H9 (cell line): ENCODE measurements around the gene CADM4. TPM values are rescaled to one million over a fixed set of nuclear protein-coding genes. Genes with fewer than 3 reads are reported as not detected.
A peak's percentile ranks its signal among the peaks of the same experiment; 100 is the strongest.

Experiments used
- DNase-seq: peaks from one replicate; pipeline ENCODE4 v3.0.0-alpha.2; 2017
- H2AFZ ChIP-seq: one replicate; pipeline ENCODE4 v1.6.1; 2013; ENCODE audit warnings: mild to moderate bottlenecking, low read length, control low read depth, moderate library complexity
- H2AK5ac ChIP-seq: 2 replicates; pipeline ENCODE4 v1.6.1; 2013; ENCODE audit warnings: low read length, control low read depth, mixed read lengths; ENCODE audit not compliant: insufficient read length
- H2BK120ac ChIP-seq: one replicate; pipeline ENCODE4 v1.6.1; 2013; ENCODE audit warnings: low read depth, mild to moderate bottlenecking, low read length, control low read depth, inconsistent platforms; ENCODE audit not compliant: poor library complexity, severe bottlenecking
- H2BK12ac ChIP-seq: 2 replicates; pipeline ENCODE4 v1.6.1; 2013; ENCODE audit warnings: low read length, control low read depth, mixed read lengths, low read depth; ENCODE audit not compliant: insufficient read length
- H2BK15ac ChIP-seq: 2 replicates; pipeline ENCODE4 v1.6.1; 2013; ENCODE audit warnings: low read depth, low read length, control low read depth
- H2BK20ac ChIP-seq: one replicate; pipeline ENCODE4 v1.6.1; 2013; ENCODE audit warnings: low read depth, mild to moderate bottlenecking, low read length, control low read depth, inconsistent platforms; ENCODE audit not compliant: poor library complexity, severe bottlenecking
- H2BK5ac ChIP-seq: 2 replicates; pipeline ENCODE4 v1.6.1; 2013; ENCODE audit warnings: low read length, control low read depth, mixed read lengths; ENCODE audit not compliant: insufficient read length
- H3K14ac ChIP-seq: 2 replicates; pipeline ENCODE4 v1.6.1; 2013; ENCODE audit warnings: low read length, control low read depth; ENCODE audit not compliant: insufficient read depth
- H3K18ac ChIP-seq: 2 replicates; pipeline ENCODE4 v1.6.1; 2013; ENCODE audit warnings: low read depth, mild to moderate bottlenecking, mixed read lengths, low read length, control low read depth; ENCODE audit not compliant: insufficient read length
- H3K23ac ChIP-seq: 2 replicates; pipeline ENCODE4 v1.6.1; 2013; ENCODE audit warnings: low read length, control low read depth, mixed read lengths, low read depth; ENCODE audit not compliant: insufficient read length
- H3K23me2 ChIP-seq: 2 replicates; pipeline ENCODE4 v1.6.1; 2013; ENCODE audit warnings: low read depth, mild to moderate bottlenecking, mixed read lengths, low read length, control low read depth; ENCODE audit not compliant: insufficient read length, poor library complexity, severe bottlenecking
- H3K27ac ChIP-seq: 2 replicates; pipeline ENCODE4 v1.5.1; 2013; ENCODE audit warnings: low read length, control low read depth, mixed read lengths, low read depth; ENCODE audit not compliant: insufficient read length
- H3K27me3 ChIP-seq: 2 replicates; pipeline ENCODE4 v1.6.1; 2013; ENCODE audit warnings: low read length, control low read depth, inconsistent platforms; ENCODE audit not compliant: insufficient read depth
- H3K4ac ChIP-seq: 2 replicates; pipeline ENCODE4 v1.6.1; 2013; ENCODE audit warnings: low read depth, mild to moderate bottlenecking, control low read depth, inconsistent platforms, low read length, moderate library complexity
- H3K4me1 ChIP-seq: 2 replicates; pipeline ENCODE4 v1.6.1; 2013; ENCODE audit warnings: low read length, control low read depth, inconsistent platforms; ENCODE audit not compliant: insufficient read depth
- H3K4me2 ChIP-seq: 2 replicates; pipeline ENCODE4 v1.6.1; 2013; ENCODE audit warnings: low read length, control low read depth, mixed read lengths; ENCODE audit not compliant: insufficient read length, insufficient read depth
- H3K56ac ChIP-seq: 2 replicates; pipeline ENCODE4 v1.6.1; 2013; ENCODE audit warnings: low read depth, mild to moderate bottlenecking, mixed read lengths, low read length, control low read depth; ENCODE audit not compliant: insufficient read length
- H3K79me1 ChIP-seq: 2 replicates; pipeline ENCODE4 v1.6.1; 2013; ENCODE audit warnings: low read depth, mild to moderate bottlenecking, moderate library complexity, low read length, control low read depth, inconsistent platforms; ENCODE audit not compliant: insufficient read depth, poor library complexity, severe bottlenecking
- H3K79me2 ChIP-seq: 2 replicates; pipeline ENCODE4 v1.6.1; 2013; ENCODE audit warnings: low read length, control low read depth, inconsistent platforms; ENCODE audit not compliant: insufficient read depth
- H3K9ac ChIP-seq: 2 replicates; pipeline ENCODE4 v1.6.1; 2013; ENCODE audit warnings: low read length, control low read depth, mixed read lengths; ENCODE audit not compliant: insufficient read length; ENCODE audit errors: extremely low read depth
- H3K9me3 ChIP-seq: one replicate; pipeline ENCODE4 v1.6.1; 2013; ENCODE audit warnings: low read depth, low read length, inconsistent platforms; ENCODE audit not compliant: control insufficient read depth
- H3T11ph ChIP-seq: one replicate; pipeline ENCODE4 v1.6.1; 2013; ENCODE audit warnings: mild to moderate bottlenecking, low read length, control low read depth, inconsistent platforms
- H4K20me1 ChIP-seq: one replicate; pipeline ENCODE4 v1.6.1; 2013; ENCODE audit not compliant: control insufficient read depth, insufficient read length, insufficient read depth
- H4K5ac ChIP-seq: 2 replicates; pipeline ENCODE4 v1.6.1; 2013; ENCODE audit warnings: low read depth, mild to moderate bottlenecking, mixed read lengths, low read length, control low read depth; ENCODE audit not compliant: insufficient read length
- H4K8ac ChIP-seq: replicated peaks from 2 replicates; pipeline ENCODE4 v1.6.1; 2013; ENCODE audit warnings: low read length, control low read depth, mixed read lengths, low read depth; ENCODE audit not compliant: insufficient read length
- H4K91ac ChIP-seq: 2 replicates; pipeline ENCODE4 v1.6.1; 2013; ENCODE audit warnings: low read depth, mild to moderate bottlenecking, moderate library complexity, mixed read lengths, low read length, control low read depth; ENCODE audit not compliant: insufficient read length
- H3K27ac Mint-ChIP-seq, 3 experiments: 2 replicates in 2 of 3; 3 replicates in 1 of 3; pipeline ENCODE4 v1.8.0; 2020 to 2021; ENCODE audit warnings: mixed read lengths in 3 of 3, mild to moderate bottlenecking in 1 of 3, moderate library complexity in 1 of 3
- H3K27me3 Mint-ChIP-seq: 2 replicates; pipeline ENCODE4 v1.8.0; 2021; ENCODE audit warnings: low read depth, mild to moderate bottlenecking, moderate library complexity, mixed read lengths
- H3K36me3 Mint-ChIP-seq, 3 experiments: 2 replicates in 2 of 3; 3 replicates in 1 of 3; pipeline ENCODE4 v1.8.0; 2020 to 2021; ENCODE audit warnings: low read depth in 3 of 3, mixed read lengths in 3 of 3; ENCODE audit not compliant: insufficient read depth in 1 of 3
- H3K4me1 Mint-ChIP-seq, 2 experiments: 2 replicates each; pipeline ENCODE4 v1.8.0; 2020; ENCODE audit warnings: mixed read lengths in 2 of 2
- H3K4me3 Mint-ChIP-seq, 2 experiments: 2 replicates in 1 of 2; 3 replicates in 1 of 2; pipeline ENCODE4 v1.8.0; 2020 to 2021; ENCODE audit warnings: mild to moderate bottlenecking in 2 of 2, mixed read lengths in 2 of 2, moderate library complexity in 1 of 2
- H3K9me3 Mint-ChIP-seq, 2 experiments: 2 replicates in 1 of 2; 3 replicates in 1 of 2; pipeline ENCODE4 v1.8.0; 2020; ENCODE audit warnings: mild to moderate bottlenecking in 2 of 2, mixed read lengths in 2 of 2, moderate library complexity in 1 of 2
- WGBS: extraction: QIAGEN DNeasy Blood & Tissue Kit; methylation state at CpG from one replicate; pipeline ENCODE4 v1.1.7; 2013; ENCODE audit warnings: missing lambda C conversion rate, low lambda C conversion rate, mixed read lengths; ENCODE audit not compliant: insufficient read length; ENCODE audit errors: extremely low coverage; 5-methylcytosine and 5-hydroxymethylcytosine counted together
- total RNA-seq: library from RNA; stranded (reverse); gene quantifications from 2 replicates; pipeline ENCODE4 v1.2.1, GENCODE V29; 2021
- TF ChIP-seq, protein P1 (sequence below): fragments of 200-600 bp; sonication (generic); conservative IDR thresholded peaks from 3 replicates; pipeline ENCODE4 v1.8.0; 2021; ENCODE audit warnings: antibody characterized with exemption, mild to moderate bottlenecking

CADM4 gene
- total RNA-seq, 1 experiment from 2014 or later, result 10.2 TPM

DNA sequence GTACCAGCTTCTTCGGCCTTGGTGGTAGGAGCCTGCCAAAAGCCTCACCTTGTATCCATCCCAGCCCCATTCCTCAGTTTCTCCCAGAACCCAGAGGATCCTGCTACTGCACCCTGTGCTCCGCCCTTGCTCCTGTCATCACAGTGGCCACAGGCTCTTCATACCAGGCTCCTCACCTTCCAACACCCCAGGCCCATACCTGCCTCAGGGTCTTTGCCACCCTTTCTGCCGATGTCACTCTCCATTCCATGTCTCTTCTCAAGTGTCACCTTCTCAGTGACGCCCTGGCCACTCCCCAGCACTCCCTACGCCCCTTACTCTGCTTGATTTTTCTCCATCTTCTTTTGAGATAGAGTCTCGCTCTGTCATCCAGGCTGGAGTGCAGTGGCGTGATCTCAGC lies 29.8 kb downstream of the CADM4 start:
- peaks cover 33 to 46% (median 42%) of the 10 kb centered on the region in 3 experiments for H3K36me3 Mint-ChIP-seq
- Histone ChIP-seq H4K8ac (no peak overlapping the region), H2BK20ac (no peak overlapping the region), H3K56ac (no peak overlapping the region), H3K23ac (no peak overlapping the region), H3K4me1 (no peaks in the 10 kb centered on the region), H3K79me2 (no peaks in the 10 kb centered on the region), H3K4ac (no peak overlapping the region), H2AK5ac (no peak overlapping the region), H3K23me2 (no peaks in the 10 kb centered on the region), H3K27me3 (no peaks in the 10 kb centered on the region), H2BK15ac (no peak overlapping the region), H4K91ac (no peak overlapping the region), H3K79me1 (no peaks in the 10 kb centered on the region), H2BK120ac (no peak overlapping the region), H3K4me2 (no peak overlapping the region), H3K9ac (no peak overlapping the region), H3K18ac (no peak overlapping the region), H3K27ac (no peak overlapping the region), H2BK5ac (no peak overlapping the region), H2BK12ac (no peak overlapping the region), H3K9me3 (no peaks in the 10 kb centered on the region), H3K14ac (no peak overlapping the region), H3T11ph (no peak overlapping the region), H4K20me1 (no peaks in the 10 kb centered on the region), H2AFZ (no peak overlapping the region), H4K5ac (no peak overlapping the region)
- H3K4me1 Mint-ChIP-seq, result peaks cover 7 to 8% of the 10 kb centered on the region in 2 experiments
- H3K4me3 Mint-ChIP-seq, result no peak overlapping the region
- no CpG with 5 or more reads among the region's 7 CpGs for WGBS
- no peaks in the 10 kb centered on the region; the same call in 1 of the 2 replicates for H3K27me3 Mint-ChIP-seq
- DNase-seq, result no peak
- TF ChIP-seq, protein P1, sequence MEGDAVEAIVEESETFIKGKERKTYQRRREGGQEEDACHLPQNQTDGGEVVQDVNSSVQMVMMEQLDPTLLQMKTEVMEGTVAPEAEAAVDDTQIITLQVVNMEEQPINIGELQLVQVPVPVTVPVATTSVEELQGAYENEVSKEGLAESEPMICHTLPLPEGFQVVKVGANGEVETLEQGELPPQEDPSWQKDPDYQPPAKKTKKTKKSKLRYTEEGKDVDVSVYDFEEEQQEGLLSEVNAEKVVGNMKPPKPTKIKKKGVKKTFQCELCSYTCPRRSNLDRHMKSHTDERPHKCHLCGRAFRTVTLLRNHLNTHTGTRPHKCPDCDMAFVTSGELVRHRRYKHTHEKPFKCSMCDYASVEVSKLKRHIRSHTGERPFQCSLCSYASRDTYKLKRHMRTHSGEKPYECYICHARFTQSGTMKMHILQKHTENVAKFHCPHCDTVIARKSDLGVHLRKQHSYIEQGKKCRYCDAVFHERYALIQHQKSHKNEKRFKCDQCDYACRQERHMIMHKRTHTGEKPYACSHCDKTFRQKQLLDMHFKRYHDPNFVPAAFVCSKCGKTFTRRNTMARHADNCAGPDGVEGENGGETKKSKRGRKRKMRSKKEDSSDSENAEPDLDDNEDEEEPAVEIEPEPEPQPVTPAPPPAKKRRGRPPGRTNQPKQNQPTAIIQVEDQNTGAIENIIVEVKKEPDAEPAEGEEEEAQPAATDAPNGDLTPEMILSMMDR, result no peak
- H3K27ac Mint-ChIP-seq, result peak overlapping the region in 2 of 3 experiments; percentile 18 to 87; a peak in 3 of 7 replicates
- H3K9me3 Mint-ChIP-seq, result peaks cover 3% of the 10 kb centered on the region in 2 experiments; a peak in 4 of 5 replicates
